HG02938 (cell line): ENCODE measurements around the gene ABCC5.

ENCODE experiments used
- ATAC-seq: cut with Tn5 transposase; IDR thresholded peaks from one replicate; pipeline ENCODE4 v1.9.1; 2021; ENCODE audit warnings: mild to moderate bottlenecking, moderate library complexity; ENCODE audit not compliant: unreplicated experiment

Gene ABCC5

GRCh38 chr3:183927059-183927458, 90.6 kb downstream of the ABCC5 start:
- no peak for ATAC-seq

GRCh38 chr3:183924956-183925355, 92.7 kb downstream of the ABCC5 start:
- ATAC-seq: no peak

- ATAC-seq: no peak
Measured at GRCh38 chr3:183924543-183924942, 93.1 kb downstream of the ABCC5 start.

GRCh38 chr3:183922421-183922820, 95.3 kb downstream of the ABCC5 start:
- ATAC-seq: no peak

GRCh38 chr3:183921096-183921495, 96.6 kb downstream of the ABCC5 start:
- ATAC-seq: no peak

- ATAC-seq: no peak
Measured at GRCh38 chr3:183920416-183920815, 97.3 kb downstream of the ABCC5 start.

- no peak for ATAC-seq
Measured at GRCh38 chr3:183918178-183918577, 99.5 kb downstream of the ABCC5 start.

- no peak for ATAC-seq
Measured at GRCh38 chr3:183917776-183918175, 99.9 kb downstream of the ABCC5 start.

GRCh38 chr3:183914856-183915255, 102.8 kb downstream of the ABCC5 start:
- ATAC-seq: no peak

- no peak for ATAC-seq
Measured at GRCh38 chr3:183913580-183913920, 104.1 kb downstream of the ABCC5 start.

GRCh38 chr3:183912895-183913579, 104.6 kb downstream of the ABCC5 start:
- no peak for ATAC-seq

- ATAC-seq: no peak
Measured at GRCh38 chr3:183911763-183912506, 105.7 kb downstream of the ABCC5 start.

GRCh38 chr3:183911087-183911486, 106.6 kb downstream of the ABCC5 start:
- no peak for ATAC-seq

- ATAC-seq: no peak
Measured at GRCh38 chr3:183909030-183909600, 108.6 kb downstream of the ABCC5 start.

GRCh38 chr3:183907911-183908331, 109.8 kb downstream of the ABCC5 start:
- no peak for ATAC-seq

- ATAC-seq: no peak
Measured at GRCh38 chr3:183907176-183907575, 110.5 kb downstream of the ABCC5 start.

GRCh38 chr3:183906234-183906921, 111.3 kb downstream of the ABCC5 start:
- ATAC-seq: no peak

- no peak for ATAC-seq
Measured at GRCh38 chr3:183904833-183905780, 112.6 kb downstream of the ABCC5 start.

- no peak for ATAC-seq
Measured at GRCh38 chr3:183898028-183898431, 119.7 kb downstream of the ABCC5 start.

- no peak for ATAC-seq
Measured at GRCh38 chr3:183897606-183898005, 120.1 kb downstream of the ABCC5 start.
